Astrocyte of the hippocampus (primary cell): ENCODE results near the gene MPHOSPH8.
A peak's percentile ranks its signal among the peaks of the same experiment; 100 is the strongest.
"Not testable (repeated sequence)": the region's sequence is repeated elsewhere in the genome, so short reads cannot be mapped to it uniquely, and the experiment has no call there.

Experiments
- DNase-seq: peaks from one replicate; pipeline ENCODE4 v3.0.0; 2011; ENCODE audit warnings: low read depth, low spot score

Gene MPHOSPH8

DNA sequence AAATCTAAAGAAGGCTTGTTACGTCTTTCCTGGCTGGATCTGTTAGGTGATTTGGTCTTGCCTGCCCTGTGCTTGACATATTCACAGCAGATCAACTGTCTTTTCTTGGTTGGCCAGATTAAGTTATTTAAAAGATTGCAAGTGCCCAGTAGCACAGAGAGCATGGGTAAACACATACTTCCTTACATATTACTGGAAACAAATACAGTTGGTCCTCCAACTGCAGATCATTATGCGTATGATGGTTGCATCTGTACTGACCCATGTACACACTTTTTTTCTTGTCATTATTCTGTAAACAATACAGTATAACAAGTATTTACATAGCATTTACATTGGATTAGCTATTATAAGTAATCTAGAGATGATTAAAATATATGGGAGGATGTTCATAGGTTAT lies 9.2 kb upstream of the MPHOSPH8 start:
- no peak for DNase-seq

DNA sequence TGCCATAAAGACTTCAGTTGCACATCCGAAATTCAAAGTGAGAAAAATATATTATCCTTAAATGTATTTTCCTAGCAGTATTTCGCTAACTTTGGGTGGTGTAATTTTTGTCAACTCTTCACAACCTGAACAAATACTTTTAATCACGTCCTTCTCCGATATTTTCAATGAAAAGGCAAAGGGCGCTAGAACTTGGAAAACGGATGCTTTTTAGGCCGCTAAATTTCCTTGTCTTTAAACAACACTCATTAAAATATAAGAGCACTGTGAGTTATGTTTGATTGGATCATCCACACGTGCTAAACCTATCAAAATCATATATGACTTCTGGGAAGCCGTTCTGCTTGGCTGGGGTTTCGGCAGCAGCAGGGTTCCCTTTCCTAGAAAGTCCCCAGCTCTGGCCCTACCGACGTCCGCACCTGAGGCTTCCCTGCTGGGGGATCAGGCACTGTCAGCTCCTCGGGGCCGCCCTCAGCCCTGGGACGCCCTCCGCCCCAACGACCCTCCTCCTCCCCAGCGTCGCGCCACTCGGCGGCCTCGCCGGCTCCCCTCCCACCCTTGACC lies 462 bp upstream of the MPHOSPH8 start:
- no peak for DNase-seq

DNA sequence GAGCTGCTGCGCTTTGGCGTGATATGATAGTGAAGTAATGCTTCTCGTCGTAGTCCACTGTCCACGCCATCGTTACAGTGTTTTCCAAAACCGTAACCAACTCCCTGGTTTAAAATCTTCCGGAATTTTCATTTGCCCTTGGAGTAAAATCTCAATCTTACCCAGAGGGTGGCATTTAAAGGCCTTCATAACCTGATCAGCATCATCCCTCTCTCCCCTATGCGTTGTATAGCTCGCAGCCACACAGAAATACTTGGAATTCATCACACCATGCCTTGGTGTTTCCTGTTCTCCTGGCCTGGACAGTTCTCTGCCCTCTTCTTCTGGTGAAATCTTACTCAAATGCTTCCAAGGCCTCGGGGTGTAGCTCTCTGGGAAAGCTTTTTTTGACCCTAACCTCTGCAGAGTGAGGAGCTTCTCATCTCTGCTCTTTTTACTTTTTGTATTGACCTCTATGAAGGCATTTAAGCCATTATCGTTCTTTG lies 839 bp downstream of the MPHOSPH8 start:
- peak; percentile 64 for DNase-seq

DNA sequence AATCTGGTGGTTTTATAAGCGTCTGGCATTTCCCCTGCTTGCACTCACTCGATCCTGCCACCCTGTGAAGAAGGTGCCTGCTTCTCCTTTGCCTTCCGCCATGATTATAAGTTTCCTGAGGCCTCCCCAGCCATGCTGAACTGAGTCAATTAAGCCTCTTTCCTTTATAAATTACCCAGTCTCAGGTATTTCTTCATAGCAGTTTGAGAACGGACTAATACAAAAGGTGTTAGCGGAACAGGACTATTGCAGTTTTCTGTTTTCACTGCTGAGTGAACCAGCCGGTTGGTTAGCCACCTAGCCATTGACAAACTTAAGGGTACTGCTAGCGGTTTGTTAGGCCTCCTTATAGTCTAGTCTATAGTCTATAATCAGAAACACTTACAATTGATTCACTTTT lies 2.5 kb downstream of the MPHOSPH8 start:
- DNase-seq: not testable (repeated sequence)

DNA sequence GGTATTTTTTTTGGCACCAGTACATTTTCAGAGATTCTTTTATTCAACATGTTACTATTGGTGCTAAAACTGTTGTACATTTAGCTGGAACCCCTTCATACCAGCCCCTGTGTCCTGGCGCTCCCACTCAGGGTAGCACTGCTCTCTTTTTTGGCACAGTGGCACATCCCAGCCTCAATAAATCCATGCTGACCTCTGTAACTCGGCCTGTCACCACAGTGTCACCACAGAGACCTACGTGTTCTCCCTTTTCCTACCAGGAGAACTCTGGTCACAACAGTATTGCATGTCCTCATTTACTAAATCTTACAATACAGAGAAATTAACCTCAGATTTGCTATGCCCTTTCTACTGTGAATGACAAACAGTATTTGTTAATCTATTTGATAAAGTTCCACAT lies 10.2 kb downstream of the MPHOSPH8 start:
- no peak for DNase-seq

DNA sequence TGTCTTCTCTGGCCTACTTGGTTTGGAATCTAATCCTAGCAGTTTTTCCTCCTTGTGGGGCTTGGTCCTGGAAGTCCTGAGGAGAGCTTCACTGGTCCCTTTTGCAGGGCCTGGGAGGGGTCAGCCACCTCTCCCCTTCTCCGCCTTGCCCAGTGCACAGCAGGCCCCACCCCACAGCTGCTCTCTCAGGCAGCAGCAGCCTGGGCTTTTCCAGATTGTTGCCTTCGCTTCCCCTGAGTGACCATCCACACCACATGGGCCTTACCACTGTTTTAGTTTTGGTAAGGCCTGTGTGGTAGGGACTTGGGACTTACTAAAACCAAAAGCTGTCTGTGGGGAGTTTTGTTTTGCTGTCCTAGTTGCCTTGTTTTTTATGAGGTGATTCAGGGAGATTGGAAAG lies 11.5 kb downstream of the MPHOSPH8 start:
- DNase-seq: no peak

DNA sequence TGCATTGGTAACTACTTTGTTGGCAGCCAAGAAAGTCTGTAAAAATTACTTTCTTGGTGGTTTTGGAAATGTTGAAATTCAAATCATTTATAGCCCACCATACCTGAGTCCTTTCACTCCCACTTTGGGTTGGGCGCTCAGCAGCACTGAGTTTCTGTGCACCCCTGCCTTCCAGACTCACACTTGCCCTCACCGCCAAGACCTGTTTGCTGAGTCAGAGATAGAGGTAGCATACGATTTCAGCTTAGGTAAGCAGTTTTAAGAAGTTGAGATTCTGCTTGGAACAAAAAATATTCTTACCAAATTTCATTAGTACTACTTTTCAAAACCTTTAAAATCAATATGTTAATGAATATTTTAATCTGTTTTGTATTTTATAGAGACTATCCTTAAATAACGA lies 12.6 kb downstream of the MPHOSPH8 start:
- DNase-seq: no peak

DNA sequence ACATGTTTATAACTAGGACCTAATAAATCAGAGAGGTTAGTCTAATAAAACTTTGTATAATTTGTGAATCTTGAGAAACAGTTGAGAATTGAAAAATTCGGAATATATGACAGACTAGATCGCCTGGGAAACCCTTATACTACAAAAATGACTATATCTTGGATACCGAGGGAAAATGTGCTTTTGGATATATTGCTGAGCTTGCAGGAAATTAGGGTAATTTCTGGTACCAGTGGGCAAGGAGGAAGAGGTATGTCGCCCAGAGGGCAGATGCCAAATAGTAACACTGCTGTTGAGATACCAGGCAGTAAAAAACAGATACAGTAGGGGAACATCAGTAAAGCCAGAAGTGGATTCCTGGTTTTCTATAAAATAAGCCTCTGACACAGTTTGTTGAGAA lies 17.3 kb downstream of the MPHOSPH8 start:
- no peak for DNase-seq

DNA sequence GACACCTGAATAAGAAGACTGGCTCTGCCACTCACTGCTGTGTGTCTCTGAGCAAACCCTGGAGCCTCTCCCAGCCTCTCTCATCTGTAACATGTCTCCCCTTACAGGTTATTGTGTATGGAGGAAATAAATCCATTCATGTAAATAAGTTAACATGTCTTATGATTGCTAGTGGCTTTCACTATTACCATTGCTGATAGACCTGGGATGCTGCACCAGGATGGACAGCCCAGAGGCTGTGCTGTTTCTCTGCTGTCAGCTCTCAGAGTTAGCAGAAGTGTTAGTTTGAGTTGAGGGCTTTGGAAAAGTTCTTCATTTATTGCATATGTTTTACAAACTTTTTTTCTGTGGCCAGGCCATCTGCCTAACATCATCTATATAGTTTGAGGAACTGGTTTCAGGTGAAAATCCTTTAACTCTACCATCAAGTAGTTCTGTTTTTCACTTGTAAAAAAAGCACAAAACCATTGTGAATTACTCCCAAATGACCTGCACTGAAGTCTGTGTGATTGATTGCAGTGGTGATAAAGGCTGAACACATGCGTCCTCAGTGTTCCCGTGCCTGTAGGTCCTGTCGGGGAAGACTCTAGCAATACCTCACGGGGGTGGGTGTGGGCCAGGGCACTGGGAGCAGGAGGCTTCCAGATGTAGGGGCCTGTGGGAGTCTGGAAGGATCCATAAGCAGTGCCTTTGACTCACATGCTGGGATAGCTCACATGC lies 24.6 kb downstream of the MPHOSPH8 start:
- no peak for DNase-seq

DNA sequence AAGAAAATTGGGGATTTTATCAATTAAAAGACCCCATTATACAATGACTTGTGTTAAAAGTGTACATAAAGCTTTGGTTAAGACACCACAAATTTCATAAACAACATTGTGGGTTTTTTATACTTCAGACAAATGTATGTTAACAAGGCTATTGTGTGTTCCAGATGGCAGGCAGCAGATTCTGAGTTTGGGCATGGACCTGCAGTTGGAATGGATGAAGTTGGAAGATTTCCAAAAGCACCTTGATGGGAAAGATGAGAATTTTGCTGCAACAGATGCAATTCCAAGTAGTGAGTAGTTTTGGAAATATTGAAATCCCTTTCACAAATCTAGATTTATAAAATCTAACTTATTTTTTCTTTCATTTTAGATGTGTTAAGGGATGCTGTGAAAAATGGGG lies 25.4 kb downstream of the MPHOSPH8 start:
- DNase-seq: no peak

DNA sequence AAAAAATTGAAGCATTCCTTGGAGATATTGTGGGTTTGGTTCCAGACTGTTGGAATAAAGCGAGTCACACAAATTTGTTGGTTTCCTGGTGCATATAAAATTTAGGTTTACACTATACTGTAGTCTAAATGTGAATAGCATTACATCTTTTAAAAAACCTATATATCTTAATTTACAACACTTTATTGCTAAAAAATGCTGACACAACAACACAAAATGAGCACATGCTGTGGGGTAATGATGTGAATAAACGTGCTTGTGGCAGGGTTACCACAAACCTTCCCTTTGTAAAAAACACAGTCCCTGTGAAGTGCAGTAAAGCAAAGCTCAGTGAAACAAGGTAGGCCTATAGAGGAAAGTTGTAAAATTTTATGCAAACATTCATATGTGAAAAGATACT lies 27.7 kb downstream of the MPHOSPH8 start:
- DNase-seq: no peak

DNA sequence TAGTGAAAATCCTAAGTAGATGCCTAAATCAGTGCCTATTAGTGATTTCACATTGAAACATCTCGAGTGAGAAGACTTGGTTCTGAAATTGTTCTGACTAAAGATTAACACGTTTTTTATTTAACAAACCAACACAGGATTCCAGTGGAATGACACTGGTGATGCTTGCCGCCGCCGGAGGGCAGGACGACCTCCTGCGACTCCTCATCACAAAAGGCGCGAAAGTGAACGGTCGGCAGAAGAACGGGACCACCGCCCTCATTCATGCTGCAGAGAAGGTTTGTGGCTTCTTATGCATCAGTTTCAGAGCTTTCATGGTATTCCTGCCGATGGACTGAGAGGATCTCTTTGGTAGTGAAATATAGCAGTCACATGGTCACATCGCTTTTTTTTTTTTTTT lies 28.1 kb downstream of the MPHOSPH8 start:
- no peak for DNase-seq

DNA sequence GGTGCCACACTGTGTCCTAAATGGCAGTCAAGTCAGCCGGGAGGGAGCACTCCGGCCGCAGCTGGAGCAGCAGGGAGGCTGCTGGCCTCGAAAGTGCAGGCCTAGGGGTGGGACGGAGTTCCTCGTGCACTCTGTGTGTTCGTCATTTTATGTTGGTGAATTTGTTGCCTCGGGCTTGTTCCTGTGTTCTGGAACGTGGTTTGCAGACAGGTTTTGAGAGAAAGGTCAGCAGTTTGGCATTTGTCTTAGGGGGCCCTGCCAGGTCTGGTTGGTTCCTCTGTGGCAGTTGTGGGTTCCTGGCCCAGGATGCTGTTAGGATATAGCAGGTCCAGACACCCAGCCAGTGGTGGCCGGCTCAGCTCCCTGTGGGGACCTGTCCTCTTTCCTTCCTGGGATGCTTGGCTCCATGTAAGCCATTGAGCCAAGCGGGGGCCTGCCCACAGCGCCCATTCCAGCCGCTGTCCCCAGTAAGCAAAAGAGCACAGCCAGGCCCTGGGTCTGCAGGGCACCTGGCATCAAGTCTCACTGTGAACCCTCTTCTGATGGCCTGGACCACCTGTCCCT lies 30.0 kb downstream of the MPHOSPH8 start:
- no peak for DNase-seq

DNA sequence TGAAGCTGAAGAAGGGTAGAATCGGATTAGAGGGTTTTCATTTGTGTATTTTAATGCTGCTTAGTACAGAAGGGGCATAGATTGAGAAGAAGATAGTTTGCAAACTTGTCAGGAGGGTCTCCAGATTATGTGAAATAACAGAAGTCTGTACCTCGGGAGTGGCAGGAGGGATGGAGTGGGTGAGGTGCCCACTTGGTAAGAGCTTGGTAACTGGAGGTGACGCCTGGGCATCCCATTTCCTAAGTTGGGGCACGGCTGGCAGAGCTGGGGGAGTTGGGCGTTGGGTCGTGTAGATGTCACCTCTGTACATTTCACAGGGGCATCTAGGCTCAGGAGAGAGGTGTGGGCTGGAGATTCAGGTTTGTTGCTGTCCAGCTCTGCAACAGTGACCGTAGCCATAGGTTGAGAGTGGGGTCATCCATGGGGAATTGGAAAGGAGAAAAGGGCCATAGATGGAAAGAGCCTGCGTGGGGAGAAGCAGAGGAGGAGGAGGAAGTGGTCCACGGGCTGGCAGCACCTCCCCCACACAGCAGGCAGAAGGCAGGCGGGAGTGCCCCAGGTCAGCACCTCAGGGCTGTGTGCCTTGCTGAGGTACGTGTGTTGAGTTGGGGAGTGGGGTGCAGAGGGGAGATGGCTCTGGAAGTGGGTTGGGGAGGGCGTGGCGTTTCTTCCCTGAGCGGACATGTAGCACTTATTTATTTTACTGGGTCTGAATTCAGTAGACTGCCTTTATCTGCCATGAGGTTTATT lies 31.2 kb downstream of the MPHOSPH8 start:
- no peak for DNase-seq

DNA sequence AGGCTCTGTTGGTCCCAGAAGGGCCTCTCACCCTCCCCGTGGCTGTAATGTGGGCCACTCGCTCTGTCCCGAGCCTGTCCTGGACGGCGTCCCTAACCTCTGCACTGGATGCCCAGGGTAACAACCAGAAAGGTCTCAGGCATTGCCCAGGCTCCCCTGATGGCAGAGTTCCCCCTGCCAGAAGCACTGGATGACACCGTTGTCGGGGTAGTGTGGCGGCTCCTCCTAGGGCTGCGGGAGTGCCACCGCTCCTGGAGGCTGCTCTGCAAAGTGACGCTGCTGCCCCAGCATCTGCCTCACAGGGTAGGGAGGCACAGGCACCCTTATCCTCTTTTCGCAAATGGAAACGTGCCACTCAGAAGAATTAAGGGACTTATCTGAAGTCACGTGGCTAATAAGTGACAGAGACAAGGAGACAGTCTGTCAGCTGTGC lies 32.0 kb downstream of the MPHOSPH8 start:
- no peak for DNase-seq

DNA sequence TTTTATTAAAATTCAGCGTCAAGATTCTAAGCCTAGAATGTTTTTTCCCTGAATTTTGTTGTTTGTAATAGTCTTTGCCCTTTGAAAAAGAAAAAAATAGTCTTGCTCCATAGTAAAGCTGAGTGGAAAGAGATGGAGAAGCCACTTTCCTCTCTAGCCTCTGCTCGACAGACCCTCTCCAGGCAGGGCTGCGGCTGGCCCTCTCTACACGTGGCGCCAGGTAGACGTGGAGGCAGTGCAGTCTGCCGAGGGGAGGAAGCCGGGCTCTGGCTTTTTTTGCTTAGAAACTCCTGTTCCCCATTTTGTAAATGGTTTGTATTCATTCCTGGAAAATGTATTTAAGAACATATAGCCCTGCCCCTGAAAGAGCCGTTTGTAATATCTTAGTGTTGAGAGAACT lies 35.3 kb downstream of the MPHOSPH8 start:
- DNase-seq: no peak

DNA sequence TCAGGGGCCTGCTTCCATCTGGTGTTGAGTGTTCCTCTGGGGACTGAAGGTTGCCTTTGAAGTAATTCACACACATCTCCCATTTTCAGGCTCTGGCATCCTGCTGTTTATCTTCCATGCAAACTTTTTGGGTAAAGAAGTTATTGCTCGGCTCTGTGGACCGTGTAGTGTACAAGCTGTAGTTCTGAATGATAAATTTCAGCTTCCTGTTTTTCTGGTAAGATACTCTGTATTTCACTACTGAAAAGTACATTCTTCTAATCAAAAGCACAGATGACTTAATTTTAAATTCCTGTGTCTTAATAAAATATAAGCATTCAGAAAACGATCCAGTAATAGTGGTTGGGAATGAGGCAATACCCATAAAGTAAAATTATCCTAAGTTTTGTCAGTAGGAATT lies 36.7 kb downstream of the MPHOSPH8 start:
- no peak for DNase-seq

DNA sequence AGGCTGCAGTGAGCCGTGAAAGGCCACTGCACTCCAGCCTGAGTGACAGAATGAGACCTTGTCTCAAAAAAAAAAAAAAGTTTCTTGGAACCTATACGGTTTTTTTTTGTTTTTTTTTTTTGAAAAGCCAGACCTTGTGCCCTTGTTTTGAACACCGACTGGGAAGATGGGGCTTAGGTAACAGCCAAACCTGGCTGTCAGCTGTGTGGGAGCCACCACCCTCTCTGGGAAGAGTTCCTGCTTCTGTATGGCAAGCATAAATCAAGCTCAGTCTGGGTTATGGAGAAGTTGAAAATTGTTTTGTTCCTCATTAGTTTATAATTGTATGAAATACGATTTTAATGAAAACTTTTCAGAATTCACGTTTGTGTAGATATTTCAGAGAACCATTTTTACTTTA lies 39.5 kb downstream of the MPHOSPH8 start:
- DNase-seq: no peak

DNA sequence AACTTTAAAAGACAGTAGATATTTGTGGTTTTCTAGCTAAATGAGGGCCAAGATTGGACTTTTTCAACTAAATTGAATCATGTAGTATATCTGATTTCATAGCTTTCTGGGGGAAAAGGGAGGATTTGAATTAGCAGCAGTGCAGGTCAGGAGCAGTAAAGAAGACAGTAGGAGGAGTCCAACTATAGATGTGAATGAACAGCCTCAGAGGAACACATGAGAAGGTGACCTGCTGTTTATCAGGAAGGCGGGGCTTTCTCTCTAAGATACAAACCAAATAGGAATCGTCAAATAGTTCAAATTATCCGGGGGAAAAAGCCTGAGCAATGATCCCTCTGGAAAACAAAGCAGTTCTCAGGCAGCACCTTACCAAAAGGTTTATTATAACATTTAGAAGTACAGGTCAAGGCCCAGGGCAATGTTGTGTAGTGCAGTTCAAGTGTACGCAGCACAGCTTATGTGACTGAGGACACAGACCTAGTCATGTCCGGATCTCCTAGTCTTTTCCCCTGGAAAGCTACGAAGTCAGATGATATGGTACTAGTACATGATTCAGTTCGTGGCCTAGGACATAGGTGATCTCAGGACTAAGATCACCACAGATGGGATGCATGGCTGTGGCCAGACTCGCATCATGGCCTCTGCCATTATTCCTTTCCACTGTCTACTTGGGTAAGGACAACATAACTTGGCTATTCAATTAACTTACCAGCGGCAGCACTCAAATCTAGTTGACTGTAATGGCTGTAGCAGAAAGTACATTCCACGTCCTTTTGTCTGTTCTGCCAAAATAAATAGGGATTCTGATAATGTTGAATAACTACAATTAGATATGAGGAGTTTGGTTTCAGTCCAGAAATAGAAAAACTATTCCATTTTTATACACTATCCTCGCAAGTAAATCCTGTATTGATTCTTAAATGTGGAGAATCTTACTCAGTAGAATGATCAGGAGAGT lies 40.3 kb downstream of the MPHOSPH8 start:
- DNase-seq: peak; percentile 44

DNA sequence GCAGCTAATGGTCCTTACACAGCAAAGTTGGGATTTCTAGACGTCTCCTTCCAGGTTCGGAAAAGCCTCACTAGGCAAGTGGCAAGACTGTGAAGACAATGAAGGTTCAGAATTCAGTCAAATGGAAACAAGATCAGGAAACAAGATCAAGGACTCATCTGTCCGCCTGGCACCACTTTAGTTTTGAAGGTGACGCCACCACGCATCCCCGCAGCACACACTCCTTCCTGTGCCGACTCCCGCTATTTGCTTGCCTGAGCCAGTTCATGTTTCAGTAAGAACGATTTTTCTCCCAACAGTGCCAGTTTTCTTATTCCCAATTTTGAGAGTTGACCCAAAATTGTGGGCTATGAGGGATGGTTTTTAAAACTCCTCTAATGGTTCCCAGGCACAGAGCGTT lies 41.4 kb downstream of the MPHOSPH8 start:
- DNase-seq: no peak

DNA sequence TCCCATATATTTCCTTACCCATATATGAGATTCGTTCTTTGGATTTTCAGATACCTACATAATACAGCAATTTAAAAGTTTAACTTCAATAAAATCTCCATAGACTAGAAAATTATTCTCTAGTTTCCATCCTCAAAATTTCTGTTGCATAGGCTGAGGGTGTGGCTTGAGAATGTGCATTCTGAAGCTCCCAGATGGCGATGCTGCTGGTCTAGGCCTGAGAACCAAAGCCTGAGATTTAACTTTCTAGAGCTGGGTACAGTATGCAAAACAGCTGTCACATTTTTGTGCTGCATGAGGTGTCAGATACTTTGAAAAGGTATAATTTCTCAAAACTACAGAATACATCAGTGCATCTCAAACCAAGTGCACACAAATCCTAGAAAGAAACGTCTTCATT lies 42.7 kb downstream of the MPHOSPH8 start:
- no peak for DNase-seq
